SK-N-SH treated with all-trans-retinoic acid at 6 μM for 48 hours (cell line): Measurements from ENCODE around the gene RABGGTA.

Source experiments
- ZC3H10 ChIP-seq: fragments of 250-450 bp; sonication (Bioruptor Pico); IDR thresholded peaks from 2 replicates; pipeline ENCODE4 v1.5.1; 2021; ENCODE audit warnings: mild to moderate bottlenecking, moderate library complexity
- ZFP3 ChIP-seq: fragments of 250-450 bp; sonication (Bioruptor Pico); IDR thresholded peaks from 2 replicates; pipeline ENCODE4 v1.5.0; 2020; ENCODE audit warnings: mild to moderate bottlenecking, moderate library complexity
- ZFP30 ChIP-seq: fragments of 450-650 bp; formaldehyde crosslinking; IDR thresholded peaks from 2 replicates; pipeline ENCODE4 v1.5.0; 2022; ENCODE audit warnings: mild to moderate bottlenecking, moderate library complexity
- ZNF70 ChIP-seq: fragments of 450-650 bp; formaldehyde crosslinking; IDR thresholded peaks from 2 replicates; pipeline ENCODE4 v1.5.0; 2020; ENCODE audit warnings: mild to moderate bottlenecking, moderate library complexity

DNA sequence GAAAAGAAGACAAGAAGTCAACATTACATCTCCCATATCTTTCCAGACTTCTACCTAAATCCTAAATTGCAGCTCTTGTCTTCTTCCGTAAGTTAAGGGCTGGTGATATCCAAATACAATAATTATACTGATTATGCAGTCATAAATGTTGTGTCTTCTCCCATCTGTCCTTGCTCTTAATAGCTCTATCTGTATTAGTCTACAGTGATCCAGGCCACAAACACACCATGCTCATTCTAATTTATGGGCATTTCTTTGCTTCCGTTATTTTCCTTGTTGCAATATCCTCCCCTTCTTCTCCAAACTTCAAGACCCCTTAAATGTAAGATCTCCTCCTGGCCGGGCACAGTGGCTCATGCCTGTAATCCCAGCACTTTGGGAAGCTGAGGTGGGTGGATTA, 51.9 kb downstream of the RABGGTA start:
- TF ChIP-seq ZNF70 (no peak), ZFP30 (CRISPR knock-in tag) (no peak), ZC3H10 (CRISPR knock-in tag) (no peak), ZFP3 (CRISPR knock-in tag) (no peak)
